Smooth muscle cell of the brain vasculature (primary cell): ENCODE data around the gene PLEKHO1.
"Not testable (repeated sequence)": the region's sequence is repeated elsewhere in the genome, so short reads cannot be mapped to it uniquely, and the experiment has no call there.

ENCODE experiments used
- DNase-seq: peaks from one replicate; pipeline ENCODE4 v3.0.0-alpha.2; 2012; ENCODE audit warnings: low read depth, low spot score

Gene PLEKHO1

GRCh38 chr1:150173141-150173585 is 23.4 kb downstream of the PLEKHO1 start:
- DNase-seq: no peak

- DNase-seq: no peak
These were observed 26.9 kb downstream of the PLEKHO1 start for GRCh38 chr1:150176593-150176992.

- no peak for DNase-seq
These were observed 28.8 kb downstream of the PLEKHO1 start for GRCh38 chr1:150178548-150178947.

GRCh38 chr1:150179867-150180266 is 30.2 kb downstream of the PLEKHO1 start:
- no peak for DNase-seq

- no peak for DNase-seq
These were observed 30.8 kb downstream of the PLEKHO1 start for GRCh38 chr1:150180474-150180873.

- DNase-seq: no peak
These were observed 32.5 kb downstream of the PLEKHO1 start for GRCh38 chr1:150182247-150182646.

- no peak for DNase-seq
These were observed 33.3 kb downstream of the PLEKHO1 start for GRCh38 chr1:150183061-150183460.

- no peak for DNase-seq
These were observed 35.8 kb downstream of the PLEKHO1 start for GRCh38 chr1:150185481-150185880.

GRCh38 chr1:150186438-150186788 is 36.7 kb downstream of the PLEKHO1 start:
- not testable (repeated sequence) for DNase-seq

- DNase-seq: no peak
These were observed 37.3 kb downstream of the PLEKHO1 start for GRCh38 chr1:150186789-150187559.

GRCh38 chr1:150187560-150187931 is 37.8 kb downstream of the PLEKHO1 start:
- DNase-seq: no peak

GRCh38 chr1:150192012-150192411 is 42.3 kb downstream of the PLEKHO1 start:
- DNase-seq: no peak

GRCh38 chr1:150194381-150195031 is 44.8 kb downstream of the PLEKHO1 start:
- DNase-seq: no peak

GRCh38 chr1:150196417-150196816 is 46.7 kb downstream of the PLEKHO1 start:
- DNase-seq: no peak

GRCh38 chr1:150207281-150207971 is 57.7 kb downstream of the PLEKHO1 start:
- DNase-seq: no peak

GRCh38 chr1:150208460-150208859 is 58.7 kb downstream of the PLEKHO1 start:
- DNase-seq: not testable (repeated sequence)
